HG03135 (cell line): ENCODE measurements around the gene RASGEF1B.

Experiments
- ATAC-seq: cut with Tn5 transposase; IDR thresholded peaks from one replicate; pipeline ENCODE4 v1.9.1; 2021; ENCODE audit warnings: mild to moderate bottlenecking, moderate library complexity; ENCODE audit not compliant: unreplicated experiment

The RASGEF1B gene

GRCh38 chr4:81466841-81467671, 4.7 kb downstream of the RASGEF1B start:
- ATAC-seq: no peak

- ATAC-seq: no peak
These were observed 6.0 kb downstream of the RASGEF1B start for GRCh38 chr4:81465406-81466340.

GRCh38 chr4:81460834-81461233, 10.9 kb downstream of the RASGEF1B start:
- ATAC-seq: no peak

- ATAC-seq: no peak
These were observed 11.5 kb downstream of the RASGEF1B start for GRCh38 chr4:81460191-81460701.

GRCh38 chr4:81459228-81459627, 12.5 kb downstream of the RASGEF1B start:
- ATAC-seq: no peak

GRCh38 chr4:81457921-81458520, 13.7 kb downstream of the RASGEF1B start:
- no peak for ATAC-seq

GRCh38 chr4:81457345-81457744, 14.4 kb downstream of the RASGEF1B start:
- no peak for ATAC-seq

GRCh38 chr4:81455897-81456296, 15.8 kb downstream of the RASGEF1B start:
- ATAC-seq: no peak

- no peak for ATAC-seq
These were observed 16.8 kb downstream of the RASGEF1B start for GRCh38 chr4:81454948-81455347.

- ATAC-seq: no peak
These were observed 17.2 kb downstream of the RASGEF1B start for GRCh38 chr4:81454499-81454898.

GRCh38 chr4:81453024-81453423, 18.7 kb downstream of the RASGEF1B start:
- no peak for ATAC-seq

- no peak for ATAC-seq
These were observed 19.2 kb downstream of the RASGEF1B start for GRCh38 chr4:81452452-81453006.

GRCh38 chr4:81449015-81449414, 22.7 kb downstream of the RASGEF1B start:
- ATAC-seq: no peak

- ATAC-seq: no peak
These were observed 24.0 kb downstream of the RASGEF1B start for GRCh38 chr4:81447566-81448229.

- ATAC-seq: no peak
These were observed 25.1 kb downstream of the RASGEF1B start for GRCh38 chr4:81446634-81447033.

GRCh38 chr4:81445196-81445595, 26.5 kb downstream of the RASGEF1B start:
- no peak for ATAC-seq

GRCh38 chr4:81442484-81443085, 29.1 kb downstream of the RASGEF1B start:
- ATAC-seq: no peak

- no peak for ATAC-seq
These were observed 30.8 kb downstream of the RASGEF1B start for GRCh38 chr4:81440949-81441348.

- ATAC-seq: no peak
These were observed 34.6 kb downstream of the RASGEF1B start for GRCh38 chr4:81436941-81437574.
